NCI-H2107 treated with DMSO at 0.1 percent for 48 hours (cell line): ENCODE measurements around the gene BCAP29.

Experiments
- DNase-seq: peaks from one replicate; lab custom pipeline; 2025; ENCODE audit not compliant: unreplicated experiment; lab: John Stamatoyannopoulos, UW

BCAP29 gene

GRCh38 chr7:107661865-107662379 lies 81.9 kb downstream of the BCAP29 start:
- DNase-seq = no peak

- DNase-seq = no peak
Measured at GRCh38 chr7:107663196-107663595, 83.2 kb downstream of the BCAP29 start.

DNA sequence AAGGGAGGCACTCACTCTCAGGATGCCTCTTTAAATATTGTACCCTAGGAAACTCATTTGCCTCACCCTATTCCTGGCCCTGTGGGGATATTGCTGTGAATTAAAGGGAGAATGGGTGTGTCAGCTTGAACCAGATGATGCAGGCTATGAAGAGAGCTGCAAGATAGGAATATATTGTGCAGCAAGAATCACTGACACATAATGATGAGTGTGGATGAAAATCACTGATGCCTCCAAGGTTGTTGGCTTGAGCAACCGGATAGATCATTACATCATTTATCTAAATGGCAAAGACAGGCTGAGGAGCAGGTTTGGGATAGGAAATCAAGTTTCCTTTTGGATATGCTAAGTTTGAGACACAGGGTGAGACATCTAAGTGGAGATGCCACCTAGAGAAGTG lies 86.7 kb downstream of the BCAP29 start:
- no peak for DNase-seq

- no peak for DNase-seq
Measured at GRCh38 chr7:107667341-107667740, 87.3 kb downstream of the BCAP29 start.

DNA sequence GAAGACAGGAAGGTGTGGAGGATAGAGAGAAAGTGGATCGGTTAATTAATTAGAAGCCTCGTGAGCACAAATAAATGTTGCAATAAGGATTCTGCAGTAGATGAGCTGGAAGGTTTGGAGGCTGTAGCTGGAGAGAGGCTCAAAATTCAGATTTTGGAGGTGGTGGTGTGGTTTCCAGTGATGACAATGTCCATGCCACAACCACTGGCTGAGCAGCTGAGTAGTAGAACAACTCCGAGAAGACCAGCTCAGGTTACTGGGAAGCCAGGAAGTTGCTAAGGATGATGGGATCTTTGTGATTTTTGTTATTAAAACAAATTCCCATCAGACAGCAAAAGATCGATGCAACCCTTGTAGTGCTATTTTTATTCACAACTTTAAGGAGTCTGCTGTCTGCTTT lies 88.2 kb downstream of the BCAP29 start:
- DNase-seq = no peak
